ENCODE results near the gene G0S2.

Gene G0S2

DNA sequence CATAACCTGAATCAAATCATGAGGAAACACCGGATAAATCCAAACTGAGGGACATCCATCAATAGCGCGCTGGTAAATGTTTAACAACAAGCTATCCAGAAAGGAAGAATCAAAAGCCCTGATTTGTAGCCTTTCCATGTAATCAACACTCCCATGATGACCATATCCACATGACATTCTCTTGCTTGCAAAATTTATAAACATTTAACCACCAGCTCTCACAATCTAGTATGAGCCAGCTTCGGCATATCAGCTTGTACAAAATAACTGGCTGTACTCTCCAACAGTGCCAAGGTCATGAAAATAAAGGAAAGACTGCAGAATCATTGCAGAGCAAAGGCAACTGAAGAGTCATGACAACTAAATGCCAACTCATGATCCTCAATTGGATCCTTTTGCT lies 45.1 kb downstream of the G0S2 start:
- Mint-ChIP-seq H3K9me3 (no peaks in the 10 kb centered on the region), H3K4me1 (no peaks in the 10 kb centered on the region), H3K4me3 (no peak overlapping the region), H3K27me3 (ENCODE audit: low read depth) (no peaks in the 10 kb centered on the region), H3K27ac (no peak overlapping the region), H3K36me3 (ENCODE audit: low read depth) (no peaks in the 10 kb centered on the region)
- TF ChIP-seq CTCF (IDR thresholded peaks at IDR 0.05; ENCODE audit: unreplicated experiment in 3 of 3), result no peak

- no peak overlapping the region for H3K27ac Mint-ChIP-seq
- H3K36me3 Mint-ChIP-seq (ENCODE audit: low read depth), result no peaks in the 10 kb centered on the region
- no peak for TF ChIP-seq CTCF (IDR thresholded peaks at IDR 0.05; ENCODE audit: unreplicated experiment in 3 of 3)
- no peaks in the 10 kb centered on the region for H3K9me3 Mint-ChIP-seq
- no peaks in the 10 kb centered on the region for H3K27me3 Mint-ChIP-seq (ENCODE audit: low read depth)
- H3K4me3 Mint-ChIP-seq, result no peak overlapping the region
- no peaks in the 10 kb centered on the region for H3K4me1 Mint-ChIP-seq
These were observed 45.6 kb downstream of the G0S2 start for GRCh38 chr1:209720826-209721225.

DNA sequence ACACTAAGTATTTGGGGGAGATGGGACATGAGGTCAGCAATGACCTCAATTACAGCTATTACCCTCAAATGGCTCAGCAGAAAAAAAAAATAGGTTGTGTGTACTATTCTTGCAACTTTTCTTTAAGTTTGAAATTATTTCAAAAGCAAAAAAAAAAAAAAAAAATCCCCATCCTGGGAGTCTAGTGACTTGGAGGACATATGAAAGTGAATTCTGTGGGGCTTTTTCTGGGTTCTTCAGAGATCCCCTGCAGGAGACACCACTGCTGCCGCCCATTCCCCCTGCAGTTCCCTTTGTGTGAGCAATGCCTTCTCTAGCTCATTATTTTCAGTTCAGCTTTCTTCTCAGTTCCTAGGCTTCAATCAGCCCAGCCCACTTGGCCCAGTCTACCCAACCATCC lies 46.1 kb downstream of the G0S2 start:
- Mint-ChIP-seq H3K9me3 (no peaks in the 10 kb centered on the region), H3K27me3 (ENCODE audit: low read depth) (no peaks in the 10 kb centered on the region), H3K27ac (no peak overlapping the region), H3K4me1 (no peaks in the 10 kb centered on the region), H3K4me3 (no peak overlapping the region), H3K36me3 (ENCODE audit: low read depth) (no peaks in the 10 kb centered on the region)
- TF ChIP-seq CTCF (IDR thresholded peaks at IDR 0.05; ENCODE audit: unreplicated experiment in 3 of 3), result no peak

DNA sequence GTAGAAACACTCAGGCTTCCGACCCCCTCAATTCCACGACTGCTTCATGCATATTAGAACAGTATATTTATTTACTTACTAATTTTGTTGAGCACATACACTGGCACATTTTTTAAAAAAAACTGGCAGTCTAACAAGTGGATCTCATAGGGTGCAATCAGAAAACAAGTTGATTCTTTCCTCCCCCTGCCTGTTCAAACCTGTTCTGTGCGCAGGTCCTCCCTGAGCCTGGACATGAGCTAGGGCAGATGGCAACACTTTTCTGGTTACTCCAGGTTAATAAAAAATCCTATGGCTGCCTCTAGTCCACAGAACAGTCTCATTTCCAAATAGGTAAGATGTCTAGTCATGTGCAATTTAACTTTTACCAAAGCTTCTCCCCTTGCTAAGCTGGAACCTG lies 48.1 kb downstream of the G0S2 start:
- Mint-ChIP-seq H3K4me3 (no peak overlapping the region), H3K4me1 (no peaks in the 10 kb centered on the region), H3K27me3 (ENCODE audit: low read depth) (no peaks in the 10 kb centered on the region), H3K36me3 (ENCODE audit: low read depth) (no peaks in the 10 kb centered on the region), H3K9me3 (no peaks in the 10 kb centered on the region), H3K27ac (no peak overlapping the region)
- no peak for TF ChIP-seq CTCF (IDR thresholded peaks at IDR 0.05; ENCODE audit: unreplicated experiment in 3 of 3)

DNA sequence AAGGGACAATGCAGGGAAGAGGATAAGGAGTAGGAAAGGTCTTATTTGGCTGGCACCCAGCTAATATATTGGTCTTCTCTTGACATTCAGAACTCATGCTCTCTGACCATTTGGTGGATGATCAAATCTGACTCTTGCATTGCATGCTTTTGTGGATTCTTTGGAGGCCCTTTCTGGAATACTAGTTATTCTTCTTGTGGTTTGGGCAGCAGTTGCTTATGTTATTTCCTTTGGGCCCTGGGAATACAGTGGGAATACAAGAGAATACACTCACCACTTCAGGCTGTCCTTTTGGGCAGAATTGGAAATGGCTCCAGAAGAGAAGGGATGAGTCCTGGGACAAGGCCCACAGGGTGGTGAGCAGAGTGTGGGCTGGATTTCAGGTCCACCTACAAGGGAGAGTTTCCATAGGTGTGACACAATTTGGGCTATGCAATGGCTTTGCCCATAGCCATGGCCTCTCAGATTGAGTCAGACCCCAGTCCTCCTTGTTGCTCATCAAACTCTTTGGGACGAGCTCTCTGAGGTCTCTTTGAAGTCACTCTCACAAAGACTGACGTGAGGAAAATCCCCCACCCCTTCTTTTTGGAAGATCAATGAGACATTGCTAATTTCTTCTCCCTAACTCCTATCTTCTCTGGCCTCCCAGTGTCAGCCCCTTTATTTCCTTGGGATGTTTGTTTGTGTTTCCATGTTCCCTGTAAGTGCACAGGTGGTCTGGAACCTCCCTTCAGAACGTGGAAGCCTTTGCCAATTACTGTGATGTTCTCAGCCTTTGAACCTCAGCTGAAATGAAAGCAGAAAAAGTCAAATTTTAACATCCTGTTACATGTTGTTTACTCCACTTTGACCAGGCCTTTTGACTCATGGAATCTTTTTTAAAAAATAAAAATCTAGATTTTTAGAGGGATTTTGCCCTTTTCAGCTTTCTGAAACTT lies 48.8 kb downstream of the G0S2 start:
- H3K4me1 Mint-ChIP-seq, result no peaks in the 10 kb centered on the region
- no peaks in the 10 kb centered on the region for H3K36me3 Mint-ChIP-seq (ENCODE audit: low read depth)
- no peak overlapping the region for H3K27ac Mint-ChIP-seq
- H3K9me3 Mint-ChIP-seq, result no peaks in the 10 kb centered on the region
- no peaks in the 10 kb centered on the region for H3K27me3 Mint-ChIP-seq (ENCODE audit: low read depth)
- no peak for TF ChIP-seq CTCF (IDR thresholded peaks at IDR 0.05; ENCODE audit: unreplicated experiment in 3 of 3)
- H3K4me3 Mint-ChIP-seq, result no peak overlapping the region
